GM21723 (cell line): ENCODE results near the gene EMC10.

Experiments used
- ATAC-seq: cut with Tn5 transposase; IDR thresholded peaks from one replicate; pipeline ENCODE4 v1.9.1; 2021; ENCODE audit warnings: mild to moderate bottlenecking, moderate library complexity; ENCODE audit not compliant: unreplicated experiment

The EMC10 gene

DNA sequence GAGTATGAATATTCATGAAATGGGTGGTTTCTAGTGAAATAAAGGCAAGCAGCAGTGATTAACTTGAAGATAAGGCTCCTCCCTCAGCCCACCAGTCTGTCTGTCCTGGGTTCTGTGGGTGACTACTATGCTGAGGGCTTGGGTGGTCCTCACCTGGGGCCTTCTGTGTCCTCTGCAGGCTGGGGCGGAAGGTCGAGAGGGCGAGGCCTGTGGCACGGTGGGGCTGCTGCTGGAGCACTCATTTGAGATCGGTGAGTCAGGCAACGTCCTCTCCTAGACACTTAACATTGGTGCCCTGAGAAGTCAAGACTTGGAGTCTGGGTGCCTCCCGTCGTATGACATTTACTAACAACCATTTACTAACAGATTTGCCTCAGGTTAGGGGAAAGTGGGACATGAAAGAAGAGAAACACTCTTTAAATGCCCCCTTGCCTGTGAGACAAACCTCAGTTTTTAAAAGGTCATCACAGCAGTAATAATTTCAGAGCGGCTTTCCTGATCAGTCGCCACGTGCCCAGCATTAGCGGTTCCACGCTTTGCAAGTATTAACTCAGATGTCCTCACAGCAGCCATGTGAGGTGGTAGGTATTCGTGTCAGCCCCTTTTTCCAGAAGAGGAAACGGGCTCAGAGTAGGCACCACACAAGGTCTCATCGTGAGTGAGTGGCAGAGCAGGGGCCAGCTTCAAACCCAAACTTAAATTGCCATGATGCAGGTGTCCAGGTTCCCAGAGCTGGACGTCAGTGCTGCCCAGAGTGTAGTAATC, 1.6 kb downstream of the EMC10 start:
- ATAC-seq: no peak

DNA sequence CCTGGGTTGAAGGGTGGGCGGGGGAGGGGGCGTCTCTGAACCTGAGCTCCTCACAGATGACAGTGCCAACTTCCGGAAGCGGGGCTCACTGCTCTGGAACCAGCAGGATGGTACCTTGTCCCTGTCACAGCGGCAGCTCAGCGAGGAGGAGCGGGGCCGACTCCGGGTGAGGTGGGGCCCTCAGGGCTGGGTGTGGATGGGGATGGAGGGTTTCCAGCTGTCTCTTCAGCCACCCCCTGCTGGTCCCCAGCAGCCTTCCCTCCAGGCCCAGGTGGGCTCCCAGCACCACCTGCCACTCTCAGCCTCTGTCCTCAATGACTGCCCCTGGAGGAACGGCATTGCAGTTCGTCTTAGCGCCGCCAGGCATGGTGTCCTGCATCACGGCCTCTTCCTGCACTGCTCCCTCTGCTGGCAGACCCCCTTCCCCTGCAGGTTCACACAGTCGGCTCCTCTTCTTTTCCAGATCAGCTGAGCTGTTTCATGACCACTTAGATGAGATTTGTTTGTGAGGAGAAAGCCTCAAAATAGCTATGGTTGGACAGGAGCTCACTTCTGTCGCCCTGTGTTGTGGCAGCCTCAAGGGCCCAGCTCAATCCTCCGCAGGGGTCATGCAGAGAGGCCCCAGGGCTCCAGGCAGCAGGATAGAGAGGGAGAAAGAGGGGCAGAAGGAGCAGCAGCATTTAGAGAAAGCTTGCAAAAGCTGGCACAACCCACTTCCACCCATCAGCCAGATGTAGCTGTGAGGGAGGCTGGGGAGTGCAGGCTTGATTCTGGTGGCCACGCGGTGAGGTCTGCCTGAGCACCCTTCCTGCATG, 2.8 kb downstream of the EMC10 start:
- ATAC-seq: no peak

DNA sequence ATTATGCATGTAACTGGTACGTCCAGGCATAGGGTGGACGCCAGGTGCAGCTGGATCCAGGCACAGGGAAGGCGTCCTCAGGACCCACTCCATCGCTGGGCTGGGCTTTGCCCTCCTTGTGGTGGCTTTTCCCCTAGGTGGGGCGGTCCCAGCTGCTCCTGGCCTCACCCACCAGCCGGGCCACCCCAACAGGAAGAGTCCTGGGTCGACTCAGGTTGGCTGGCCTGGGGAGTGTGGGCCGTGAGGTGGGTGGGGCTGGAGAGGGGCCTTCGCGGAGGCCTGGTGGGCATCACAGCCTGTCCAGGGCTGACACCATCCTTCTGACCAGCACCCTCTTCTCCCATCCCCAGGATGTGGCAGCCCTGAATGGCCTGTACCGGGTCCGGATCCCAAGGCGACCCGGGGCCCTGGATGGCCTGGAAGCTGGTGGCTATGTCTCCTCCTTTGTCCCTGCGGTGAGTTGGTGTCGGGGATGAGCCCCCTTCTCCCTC, 3.5 kb downstream of the EMC10 start:
- ATAC-seq: no peak

DNA sequence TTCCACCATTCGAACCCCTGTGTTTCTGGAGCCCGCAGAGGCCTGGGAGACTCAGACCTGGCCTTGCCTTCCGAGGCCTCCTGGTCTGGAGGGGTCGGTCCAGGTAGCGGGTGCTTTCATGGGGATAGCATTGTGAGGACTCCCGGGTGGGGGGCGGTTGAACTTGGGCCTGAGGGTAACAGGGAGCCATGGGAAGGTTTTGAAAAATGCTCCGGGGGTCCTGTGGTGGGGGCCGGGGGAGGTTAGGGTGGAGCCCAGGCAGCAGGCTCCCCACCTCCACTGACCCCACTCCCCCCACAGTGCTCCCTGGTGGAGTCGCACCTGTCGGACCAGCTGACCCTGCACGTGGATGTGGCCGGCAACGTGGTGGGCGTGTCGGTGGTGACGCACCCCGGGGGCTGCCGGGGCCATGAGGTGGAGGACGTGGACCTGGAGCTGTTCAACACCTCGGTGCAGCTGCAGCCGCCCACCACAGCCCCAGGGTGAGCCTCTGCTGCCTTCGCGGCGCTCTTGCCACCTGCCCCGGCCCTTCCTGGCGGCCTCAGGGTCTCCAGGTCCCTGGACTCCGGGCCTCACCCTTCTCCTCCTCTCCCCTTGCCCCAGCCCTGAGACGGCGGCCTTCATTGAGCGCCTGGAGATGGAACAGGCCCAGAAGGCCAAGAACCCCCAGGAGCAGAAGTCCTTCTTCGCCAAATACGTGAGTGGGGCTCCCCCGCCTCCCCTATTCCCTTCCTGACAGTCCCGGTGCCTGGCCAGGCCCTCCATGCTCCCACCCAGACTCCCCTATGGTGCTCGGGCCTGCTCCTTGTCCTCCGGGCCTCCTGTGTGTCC, 4.2 kb downstream of the EMC10 start:
- ATAC-seq: no peak

DNA sequence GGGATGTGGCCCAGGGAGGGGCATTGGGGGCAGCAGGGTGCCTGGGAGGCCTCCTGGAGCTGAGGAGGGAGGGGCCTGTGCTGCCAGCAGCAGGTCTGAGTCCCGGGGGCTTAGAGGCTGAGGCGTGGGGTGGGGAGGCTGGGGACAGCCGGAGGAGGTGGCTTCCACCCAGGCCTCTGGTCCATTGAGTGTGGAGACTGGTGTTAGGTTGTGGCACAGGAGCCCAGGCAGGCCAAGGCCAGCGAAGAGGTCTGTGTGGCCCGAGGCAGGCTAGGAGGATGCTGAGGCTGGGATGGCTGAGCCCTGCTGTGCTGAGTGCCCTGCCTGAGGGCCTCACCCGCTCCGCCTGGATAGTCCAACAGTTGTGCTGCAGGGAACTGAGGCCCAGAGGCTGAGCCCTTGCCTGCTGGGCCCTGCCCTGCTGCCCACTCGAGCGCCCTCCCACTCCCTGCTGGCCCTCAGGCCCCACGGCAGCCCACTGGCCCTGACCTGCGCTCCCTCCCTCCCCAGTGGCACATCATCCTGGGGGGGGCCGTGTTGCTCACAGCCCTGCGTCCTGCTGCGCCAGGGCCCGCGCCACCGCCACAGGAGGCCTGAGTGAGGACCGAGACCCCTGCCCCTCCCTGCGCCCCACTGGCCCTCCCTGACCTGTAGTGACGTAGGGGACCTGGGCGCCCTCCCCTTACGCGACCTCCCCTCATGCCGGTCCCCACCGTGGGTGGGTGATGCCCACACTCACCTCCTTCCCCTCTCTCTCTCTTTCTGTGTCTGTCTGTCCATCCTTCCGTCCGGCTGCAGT, 5.2 kb downstream of the EMC10 start:
- no peak for ATAC-seq

DNA sequence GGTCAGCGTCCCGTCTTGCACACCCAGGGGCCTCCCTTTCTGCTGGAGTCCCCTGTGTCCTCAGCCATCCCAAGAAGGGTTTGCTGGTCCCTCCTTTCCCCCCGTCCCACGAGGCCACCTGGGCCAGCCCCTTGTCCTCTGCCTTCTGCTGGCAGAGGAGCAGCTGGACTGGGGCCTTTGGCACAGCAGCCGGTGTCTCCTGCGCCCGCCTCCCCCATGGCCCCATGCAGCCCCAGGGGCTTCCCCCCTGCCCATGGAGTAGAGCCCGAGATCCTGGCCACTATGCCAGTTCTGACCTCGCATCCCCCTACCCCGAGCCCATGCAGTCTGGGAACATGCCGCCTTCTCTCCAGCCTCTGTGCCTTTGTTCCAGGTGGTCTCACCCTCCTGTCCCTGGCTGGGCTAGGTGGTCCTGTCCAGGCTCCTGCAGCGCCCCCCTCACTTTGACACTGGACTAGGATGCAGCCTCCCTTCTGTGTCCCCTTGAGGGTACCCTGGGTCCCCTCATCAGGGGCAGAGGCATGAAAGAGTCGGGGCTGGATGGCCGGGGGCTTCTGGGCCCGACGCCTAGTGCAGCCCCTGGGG, 6.1 kb downstream of the EMC10 start:
- no peak for ATAC-seq

DNA sequence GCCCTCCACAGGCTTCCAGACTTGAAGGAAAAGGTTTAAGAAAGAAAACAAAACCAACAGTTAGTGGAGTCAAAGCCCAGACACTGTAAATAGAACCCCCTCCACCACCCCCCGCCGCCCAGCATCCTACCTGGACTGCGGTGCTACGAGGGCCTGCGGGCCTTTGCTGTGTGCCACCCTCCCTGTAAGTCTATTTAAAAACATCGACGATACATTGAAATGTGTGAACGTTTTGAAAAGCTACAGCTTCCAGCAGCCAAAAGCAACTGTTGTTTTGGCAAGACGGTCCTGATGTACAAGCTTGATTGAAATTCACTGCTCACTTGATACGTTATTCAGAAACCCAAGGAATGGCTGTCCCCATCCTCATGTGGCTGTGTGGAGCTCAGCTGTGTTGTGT, 6.6 kb downstream of the EMC10 start:
- no peak for ATAC-seq

DNA sequence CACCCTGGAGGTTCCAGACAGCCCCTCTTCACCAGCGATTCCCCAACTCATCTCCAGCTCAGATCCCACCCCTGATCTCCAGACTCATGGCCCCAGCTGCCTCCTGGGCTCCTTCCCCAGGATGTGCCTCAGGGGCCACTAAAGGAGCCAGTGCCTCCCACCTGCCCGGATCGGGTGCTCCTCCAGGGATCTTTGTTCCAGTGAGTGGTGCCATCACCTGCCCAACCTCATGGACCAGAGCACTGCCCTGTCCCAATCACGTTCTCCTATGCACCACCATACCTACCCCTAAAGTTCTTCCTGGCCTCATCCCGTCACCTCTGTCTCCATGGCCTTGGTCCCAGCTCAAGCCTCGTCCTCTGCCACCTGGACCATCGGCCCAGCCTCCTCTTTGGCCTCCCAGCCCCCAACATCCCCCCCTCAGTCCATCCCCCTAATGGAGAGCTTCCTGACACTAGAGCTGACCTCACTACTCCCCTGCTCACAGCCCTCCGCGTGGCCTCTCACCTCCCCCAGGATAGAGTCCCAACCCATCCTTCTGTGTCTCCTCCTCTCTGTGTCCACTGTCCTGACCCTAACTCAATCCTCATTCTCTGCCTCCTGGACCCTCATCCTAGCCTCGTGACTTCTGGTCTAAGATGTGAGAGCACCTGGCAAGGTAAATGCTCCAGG, 9.1 kb downstream of the EMC10 start:
- no peak for ATAC-seq

DNA sequence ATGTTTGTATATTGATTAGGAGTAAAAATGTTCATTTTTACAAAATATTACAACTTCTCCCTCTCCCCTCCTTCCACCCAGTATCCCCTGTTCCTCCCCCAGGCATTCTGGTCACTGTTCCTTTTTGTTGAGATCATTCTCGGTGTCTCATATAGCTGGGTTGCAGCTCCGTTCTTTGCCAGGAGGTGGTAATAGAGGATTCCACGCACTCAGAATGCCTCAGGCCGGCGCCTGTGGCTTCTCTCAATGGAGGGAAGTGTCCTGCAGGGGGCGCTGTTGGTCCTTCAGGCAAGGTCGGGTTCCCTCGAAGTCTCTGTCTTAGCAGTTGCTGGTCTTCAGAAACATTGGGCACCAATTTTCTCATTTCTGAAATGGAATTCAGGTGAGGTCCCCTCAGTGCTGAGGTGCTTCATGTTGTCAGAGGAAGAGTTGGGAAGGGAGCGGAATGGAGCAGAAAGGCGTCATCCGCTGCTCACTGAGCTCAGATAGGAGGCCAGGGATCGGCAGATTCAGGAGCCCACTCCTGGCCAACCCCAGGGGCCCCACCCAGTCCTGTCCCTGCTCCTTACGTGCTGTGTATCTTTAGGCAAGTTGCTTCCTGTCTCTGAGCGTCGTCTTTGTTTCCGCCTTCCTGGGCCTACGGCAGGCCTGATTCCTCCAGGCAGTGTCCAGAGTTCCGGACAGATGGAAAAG, 10.7 kb downstream of the EMC10 start:
- no peak for ATAC-seq

DNA sequence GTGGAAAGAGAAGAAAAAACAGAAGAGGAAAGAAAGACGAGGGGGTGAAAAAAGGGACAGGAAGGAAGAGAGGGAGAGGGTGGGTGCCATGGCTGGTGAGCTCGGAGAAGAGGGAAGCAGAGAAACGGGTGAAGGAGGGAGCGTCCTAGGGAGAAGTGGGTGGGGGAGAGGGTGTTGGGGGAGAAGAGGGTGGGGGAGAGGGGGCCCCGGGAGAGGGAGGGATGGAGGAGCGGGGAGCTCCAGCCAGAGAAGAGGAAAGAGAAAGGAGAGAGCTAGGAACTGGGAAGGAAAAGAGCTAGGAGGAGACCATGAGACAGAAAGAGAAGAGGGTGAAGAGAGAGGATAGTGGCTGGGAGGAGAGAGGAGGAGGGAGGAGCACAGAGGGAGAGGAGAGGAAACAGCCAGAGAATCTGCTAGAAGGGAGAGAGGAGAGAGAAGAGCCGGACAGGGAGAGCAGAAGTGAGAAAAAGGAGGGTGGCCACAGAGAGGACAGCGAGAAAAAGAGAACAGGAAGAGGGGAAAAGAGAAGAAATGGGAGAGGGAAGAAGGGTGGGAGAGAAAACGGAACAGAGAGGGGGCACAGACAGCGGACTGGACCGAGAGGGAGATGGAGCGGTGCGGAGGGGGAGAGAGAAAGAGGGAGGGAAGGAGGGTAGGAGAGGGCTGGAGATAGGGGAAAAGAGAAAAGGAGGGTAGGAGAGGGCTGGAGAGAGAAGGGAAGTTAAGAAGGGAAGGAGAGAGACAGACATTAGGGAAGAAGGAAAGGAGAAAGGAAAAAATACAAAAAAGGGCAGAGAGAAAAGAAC, 12.3 kb downstream of the EMC10 start:
- no peak for ATAC-seq

DNA sequence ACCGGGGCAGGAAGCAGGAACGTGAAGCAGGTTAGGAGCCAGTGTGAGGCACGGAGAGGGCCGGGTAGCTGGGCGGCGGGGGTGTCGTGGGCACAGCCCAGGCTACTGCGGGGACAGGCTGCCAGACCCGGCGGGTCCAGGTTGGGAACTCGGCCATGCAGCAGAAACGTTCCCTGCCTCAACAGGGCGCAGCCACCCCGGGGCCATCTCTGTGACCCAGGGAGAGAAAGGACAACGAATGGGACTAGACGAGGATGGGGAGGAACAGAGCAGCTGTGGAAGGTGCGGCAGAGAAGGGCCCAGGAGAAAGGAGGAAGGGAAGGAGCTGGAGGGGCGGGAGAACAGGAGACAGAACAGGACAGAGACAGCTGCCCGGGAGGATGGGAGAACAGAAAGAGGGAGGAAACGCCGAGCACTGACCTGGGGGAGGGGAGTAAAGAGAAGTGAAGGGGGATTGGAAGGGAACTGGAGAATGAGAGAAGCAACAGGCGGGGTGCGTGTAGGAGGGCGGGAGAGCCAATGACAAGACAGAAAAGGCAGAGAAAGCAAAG, 13.2 kb downstream of the EMC10 start:
- no peak for ATAC-seq

DNA sequence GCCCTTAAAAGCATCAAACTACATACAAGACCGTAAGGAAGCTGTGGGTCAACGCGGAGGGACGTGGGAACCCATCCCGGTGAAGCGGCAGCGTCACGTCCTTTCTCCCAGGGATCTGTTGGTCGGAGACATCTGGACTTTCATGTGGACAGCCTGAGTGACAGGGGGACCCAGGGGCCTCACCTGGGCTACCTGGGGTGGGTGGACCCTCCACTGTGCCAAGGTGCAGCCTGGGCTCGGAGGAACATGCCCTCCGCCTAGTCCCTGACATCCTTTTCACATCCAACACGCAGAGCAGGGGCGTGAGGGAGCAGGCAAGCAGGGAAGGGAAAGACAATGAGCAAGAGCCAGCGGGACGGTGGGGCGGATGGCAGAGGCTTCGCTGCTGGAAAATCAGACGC, 14.1 kb downstream of the EMC10 start:
- ATAC-seq: no peak

DNA sequence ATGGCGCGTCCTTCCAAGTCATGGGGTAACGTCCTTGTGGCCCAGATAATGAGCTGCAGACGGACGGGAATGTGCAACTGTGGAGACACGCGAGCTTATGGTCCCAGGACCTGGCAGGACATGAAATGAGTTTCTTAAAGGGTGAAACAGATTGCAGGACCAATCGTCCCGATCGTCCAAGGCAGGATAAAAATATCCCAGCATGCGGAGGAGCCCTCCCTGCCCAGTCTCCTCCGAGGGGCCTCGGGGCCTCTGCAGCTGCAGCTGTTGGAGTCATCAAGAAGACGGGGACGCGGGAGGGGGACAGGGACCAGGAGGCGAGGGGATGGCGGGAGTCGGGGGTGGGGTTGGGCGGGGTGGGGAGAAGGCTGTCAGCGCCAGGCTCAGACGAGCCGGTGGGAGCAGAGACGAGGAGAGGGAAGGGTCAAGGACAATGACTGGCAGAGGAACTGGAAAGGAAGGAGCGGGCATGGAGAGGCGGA, 14.7 kb downstream of the EMC10 start:
- ATAC-seq: no peak

DNA sequence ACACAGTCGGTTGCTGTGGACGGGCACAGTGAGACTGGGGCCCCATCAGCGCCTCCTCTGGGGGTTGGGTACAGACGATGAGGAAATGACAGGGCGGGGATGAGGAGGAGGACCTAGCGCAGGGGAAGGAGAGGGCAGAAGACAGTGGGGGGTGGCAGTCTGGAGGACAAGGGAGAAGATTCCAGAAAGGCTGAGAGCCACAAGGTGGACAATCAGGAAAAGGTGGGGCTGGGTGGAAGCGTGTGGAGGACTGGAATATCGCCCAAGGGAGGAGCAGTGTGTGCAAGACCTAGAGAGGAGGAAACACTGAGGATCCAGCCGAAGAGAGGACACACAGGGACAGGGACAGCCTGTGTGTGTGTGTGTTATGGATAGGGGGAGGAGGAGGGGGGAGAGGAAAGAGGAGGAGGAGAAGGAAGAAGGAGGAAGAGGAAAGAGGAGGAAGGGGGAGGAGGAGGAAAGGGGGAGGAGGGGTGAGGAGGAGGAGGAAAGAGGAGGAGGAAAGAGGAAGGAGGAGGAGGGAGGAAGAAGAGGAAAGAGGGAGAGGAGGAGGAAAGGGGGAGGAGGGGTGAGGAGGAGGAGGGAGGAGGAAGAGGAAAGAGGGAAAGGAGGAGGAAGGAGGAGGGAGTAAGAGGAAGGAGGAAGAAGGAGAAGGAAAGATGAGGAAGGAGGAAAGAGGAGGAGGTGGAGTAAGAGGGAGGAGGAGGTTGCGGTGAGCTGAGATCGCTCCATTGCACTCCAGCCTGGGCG, 16.2 kb downstream of the EMC10 start:
- ATAC-seq: no peak

DNA sequence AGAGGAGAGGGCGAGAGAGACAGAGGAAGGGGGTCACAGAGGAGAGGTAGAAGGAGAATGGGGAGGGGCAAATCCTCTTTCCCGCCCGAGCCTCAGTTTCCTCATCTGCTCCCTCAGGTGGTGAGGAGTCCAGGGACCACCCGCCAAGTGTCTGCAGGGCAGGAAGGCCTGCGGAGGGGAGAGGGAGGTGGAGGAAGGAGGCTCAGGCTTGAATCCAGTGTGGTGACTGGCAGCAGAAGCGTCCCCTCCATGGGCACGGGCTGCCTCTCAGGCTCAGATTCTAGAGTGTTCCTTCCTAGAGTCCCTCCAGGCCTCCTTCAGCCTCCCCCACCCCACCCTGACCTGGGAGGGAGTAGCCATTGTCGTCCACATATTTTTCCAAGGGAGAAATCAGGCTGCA, 16.9 kb downstream of the EMC10 start:
- no peak for ATAC-seq

DNA sequence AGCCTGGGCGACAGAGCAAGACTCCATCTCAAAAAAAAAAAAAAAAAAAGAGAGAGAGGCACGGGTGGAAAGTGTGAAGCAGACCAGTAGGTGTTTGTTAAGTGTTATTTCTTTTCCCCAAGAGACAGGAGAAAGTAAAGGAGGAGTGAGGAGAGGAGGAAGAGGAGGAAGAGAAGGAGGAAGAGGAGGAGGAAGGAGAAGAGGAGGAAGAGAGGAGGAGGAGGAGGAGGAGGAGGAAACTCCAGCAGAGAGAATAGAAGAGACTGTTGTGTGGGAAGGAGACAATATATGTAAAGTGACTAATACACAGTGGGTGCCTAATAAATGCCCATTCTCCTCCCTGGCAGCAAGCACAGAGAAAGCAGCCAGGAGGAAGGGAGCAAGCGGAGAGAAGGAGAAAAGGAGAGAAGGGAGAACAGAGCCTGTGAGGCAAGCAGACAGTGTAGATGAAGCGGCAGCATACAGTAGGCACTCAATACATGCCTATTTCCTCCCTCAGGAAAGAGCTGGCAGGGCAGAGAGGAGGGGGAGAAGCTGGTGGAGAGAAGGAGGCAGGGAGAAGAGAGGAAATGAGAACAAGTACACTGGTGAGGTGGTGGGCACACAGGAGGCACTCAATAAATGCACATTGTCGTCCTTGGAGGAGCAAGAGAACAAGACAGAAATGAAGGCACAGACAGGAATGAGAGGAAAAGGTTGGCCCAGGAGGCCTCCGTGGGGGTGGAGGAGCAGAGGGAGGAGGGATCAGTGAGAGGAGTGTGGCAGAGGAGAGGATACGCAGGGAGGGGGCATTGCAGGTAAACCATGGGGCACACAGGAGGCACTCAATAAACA, 18.1 kb downstream of the EMC10 start:
- no peak for ATAC-seq
